Gastrocnemius medialis (tissue), 4 donors: ENCODE results near the gene ST6GALNAC6. TPM values are rescaled to one million over a fixed set of nuclear protein-coding genes. Genes with fewer than 3 reads are reported as not detected.

ENCODE experiments used
- ATAC-seq, 2 donors: fragments of 150-250 bp; one replicate each; pipeline ENCODE4 v1.9.1; 2016
- DNase-seq, 2 donors: peaks; one replicate each; pipeline ENCODE4 v3.0.0-alpha.2; 2019
- H3K27ac ChIP-seq, 4 donors: fragments of 200-600 bp; sonication (generic); 1 replicate in 1 of 4; 2 replicates in 3 of 4; pipeline ENCODE4 v1.5.1; 2016 to 2018; ENCODE audit warnings: mild to moderate bottlenecking in 2 of 4, moderate library complexity in 1 of 4
- H3K27me3 ChIP-seq, 3 donors: fragments of 200-600 bp; sonication (generic) in 2 of 3; 1 replicate in 1 of 3; 2 replicates in 2 of 3; pipeline versions ENCODE4 v1.5.1 to v1.6.0; 2016 to 2019; ENCODE audit warnings: mild to moderate bottlenecking in 1 of 3, moderate library complexity in 1 of 3
- H3K36me3 ChIP-seq, 2 donors: fragments of 200-600 bp; sonication (generic) in 1 of 2; one replicate each; pipeline ENCODE4 v1.5.1; 2017 to 2018
- H3K4me1 ChIP-seq, 2 donors: fragments of 200-600 bp; sonication (generic) in 1 of 2; one replicate each; pipeline ENCODE4 v1.5.1; 2016 to 2017; ENCODE audit warnings: mild to moderate bottlenecking in 2 of 2
- H3K4me3 ChIP-seq, 4 donors: fragments of 200-600 bp; sonication (generic) in 3 of 4; 1 replicate in 1 of 4; 2 replicates in 3 of 4; pipeline ENCODE4 v1.5.1; 2016 to 2019; ENCODE audit warnings: mild to moderate bottlenecking in 2 of 4
- H3K9me3 ChIP-seq, 3 donors: fragments of 200-600 bp; sonication (generic) in 2 of 3; 1 replicate in 1 of 3; 2 replicates in 2 of 3; pipeline ENCODE4 v1.5.1; 2016 to 2019
- CTCF ChIP-seq, 5 experiments: fragments of 450-650 bp in 3 of 5; fragments of 200-600 bp in 2 of 5; sonication (generic) in 2 of 5; IDR thresholded peaks in 4 of 5; conservative IDR thresholded peaks in 1 of 5; 1 replicate in 4 of 5; 2 replicates in 1 of 5; pipeline ENCODE4 v1.5.1; 2016 to 2019; ENCODE audit warnings: antibody characterized with exemption in 5 of 5, mild to moderate bottlenecking in 3 of 5, moderate library complexity in 3 of 5
- POLR2A ChIP-seq, 2 donors: fragments of 450-650 bp; IDR thresholded peaks; one replicate each; pipeline ENCODE4 v1.6.1; 2017; ENCODE audit warnings: antibody characterized with exemption in 2 of 2, mild to moderate bottlenecking in 2 of 2, moderate library complexity in 2 of 2
- in situ Hi-C, 4 donors: fragments of 200-750 bp; cut with MboI; loops; one replicate each; pipeline versions ENCODE4 v1.15.0 to v1.8.0; 2017; ENCODE audit warnings: low sequenced_read_pairs in 4 of 4
- intact Hi-C: fragments of 100-400 bp; cut with DNase I; formaldehyde crosslinking; loops from one replicate; pipeline ENCODE4 v1.15.1; 2023; ENCODE audit warnings: low total_unique reads
- total RNA-seq, 4 donors: library from RNA; depleted of rRNA; stranded (reverse); fragments of >200 nt; gene quantifications; one replicate each; pipeline versions ENCODE4 v1.1.0 to v1.2.3, GENCODE V29; 2016

Gene ST6GALNAC6
- total RNA-seq, 4 donors from 2014 or later, result 46.7 to 69.3 (median 56.9) TPM

DNA sequence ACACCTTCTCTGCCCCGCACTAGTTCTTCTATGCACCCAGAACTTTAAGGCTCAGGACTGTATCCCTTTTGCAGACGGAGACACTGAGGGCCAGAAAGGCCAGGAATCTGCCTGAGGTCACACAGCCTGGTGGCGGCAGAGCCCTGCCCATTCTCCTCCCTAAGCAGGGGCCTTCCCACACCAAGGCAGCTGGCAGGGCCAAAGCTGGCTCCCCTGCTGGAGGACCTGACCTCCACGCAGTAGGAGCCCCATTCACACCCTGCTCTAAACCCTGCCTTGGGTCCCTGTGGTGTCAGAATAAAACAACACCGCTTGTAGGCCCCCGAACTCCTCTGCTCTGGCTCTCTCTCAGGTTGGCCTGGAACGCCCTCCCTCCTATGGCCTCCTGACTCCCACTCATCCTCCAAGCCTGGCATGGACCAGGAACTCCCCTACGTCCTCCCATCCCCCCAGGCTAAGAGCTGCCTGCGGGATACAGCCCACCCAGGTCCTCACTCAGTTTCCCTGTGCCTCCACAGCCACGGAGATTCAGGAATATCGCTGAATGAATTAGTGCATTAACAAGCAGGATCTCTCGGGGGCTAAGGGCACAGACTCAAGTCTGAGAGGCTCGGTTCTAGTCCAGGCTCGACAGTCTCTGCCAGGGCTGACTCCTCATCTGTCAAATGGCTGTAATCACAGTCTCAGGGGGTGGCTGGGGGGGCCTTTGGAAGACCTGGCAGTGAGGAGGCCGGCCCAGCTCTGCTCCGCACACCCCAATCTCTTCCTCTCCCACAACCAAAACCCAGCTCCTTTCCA lies 2.8 kb downstream of the ST6GALNAC6 start:
- no peak for TF ChIP-seq POLR2A (IDR thresholded peaks at IDR 0.05)
- TF ChIP-seq CTCF (IDR thresholded peaks at IDR 0.05 in 4 of 5, conservative IDR thresholded peaks at IDR 0.05 in 1 of 5), result no peak
- Histone ChIP-seq H3K4me1 (peaks cover 22 to 35% of the 10 kb centered on the region in 2 donors), H3K27me3 (no peaks in the 10 kb centered on the region), H3K4me3 (peak overlapping the region; percentile 89 to 94 (median 90)), H3K27ac (peak overlapping the region; percentile 90 to 97 (median 93)), H3K9me3 (no peaks in the 10 kb centered on the region), H3K36me3 (peaks cover 0 to 44% of the 10 kb centered on the region in 2 donors)
- intact Hi-C loops (loop anchor here (1.0 to 5.0 kb wide), 3 partner anchors 19 to 444 kb away; partner anchors contain the start of genes AK1, LRSAM1, RPL12 and ST6GALNAC4), in situ Hi-C loops (no loop called here)
- DNase-seq, result no peak
- peak in 1 of 2 donors; percentile 3 for ATAC-seq

DNA sequence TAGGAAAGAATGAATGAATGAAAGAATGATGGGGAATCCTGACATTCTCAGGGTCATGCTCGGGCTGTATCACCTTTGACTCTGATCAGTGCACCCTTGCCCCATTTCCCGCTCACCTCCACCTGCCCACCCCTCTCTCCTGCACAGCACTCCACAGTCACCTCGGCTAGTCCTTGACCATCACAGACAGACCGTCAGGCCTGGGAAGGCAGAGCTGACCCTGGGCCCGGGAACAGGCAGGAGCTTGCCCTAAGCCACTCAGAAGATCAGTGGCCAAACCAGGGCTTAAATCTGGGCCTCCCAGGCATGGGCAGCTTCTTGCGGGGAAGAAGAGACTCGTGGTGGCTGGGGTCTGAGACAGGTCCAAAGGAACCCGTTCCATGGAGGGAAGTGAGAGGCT lies 3.6 kb downstream of the ST6GALNAC6 start:
- peaks cover 0 to 50% of the 10 kb centered on the region in 2 donors for H3K36me3 ChIP-seq
- in situ Hi-C loops (no loop called here), intact Hi-C loops (loop anchor here (5.0 kb wide), 1 partner anchor 444 kb away; the partner anchor contains the start of genes LRSAM1 and RPL12)
- DNase-seq (no peak), ATAC-seq (no peak)
- H3K27me3 ChIP-seq, result no peaks in the 10 kb centered on the region
- H3K4me3 ChIP-seq, result peak overlapping the region in 1 of 4 donors; percentile 90
- no peaks in the 10 kb centered on the region for H3K9me3 ChIP-seq
- peaks cover 22 to 35% of the 10 kb centered on the region in 2 donors for H3K4me1 ChIP-seq
- H3K27ac ChIP-seq, result peak overlapping the region; percentile 90 to 97 (median 93)
- no peak for TF ChIP-seq POLR2A (IDR thresholded peaks at IDR 0.05)
- TF ChIP-seq CTCF (IDR thresholded peaks at IDR 0.05 in 4 of 5, conservative IDR thresholded peaks at IDR 0.05 in 1 of 5), result no peak

DNA sequence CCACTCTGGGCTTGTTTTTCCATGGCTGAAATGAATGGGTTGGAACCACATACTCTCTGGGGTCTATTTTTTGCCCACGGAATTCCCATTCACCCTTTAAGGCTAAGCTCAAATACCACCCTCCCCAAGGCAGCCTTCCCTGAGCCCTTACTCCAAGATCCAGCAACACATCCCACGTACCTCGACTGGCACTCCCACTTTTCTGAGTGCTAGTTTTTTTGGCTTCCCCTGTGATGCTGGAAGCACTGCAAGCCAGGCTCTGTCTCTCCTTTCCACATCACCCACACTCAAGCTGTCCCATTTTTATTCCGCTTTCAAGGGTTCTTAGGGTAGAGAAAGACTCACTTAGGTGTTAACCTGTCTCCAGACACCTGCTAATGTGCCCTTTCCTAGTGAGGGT lies 6.0 kb downstream of the ST6GALNAC6 start:
- peaks cover 0 to 68% of the 10 kb centered on the region in 2 donors for H3K36me3 ChIP-seq
- in situ Hi-C loops (no loop called here), intact Hi-C loops (no loop called here)
- DNase-seq (no peak), ATAC-seq (no peak)
- H3K27ac ChIP-seq, result no peak overlapping the region
- no peaks in the 10 kb centered on the region for H3K9me3 ChIP-seq
- no peaks in the 10 kb centered on the region for H3K27me3 ChIP-seq
- no peak overlapping the region for H3K4me3 ChIP-seq
- peaks cover 15 to 27% of the 10 kb centered on the region in 2 donors for H3K4me1 ChIP-seq
- TF ChIP-seq POLR2A (IDR thresholded peaks at IDR 0.05) (no peak), CTCF (IDR thresholded peaks at IDR 0.05 in 4 of 5, conservative IDR thresholded peaks at IDR 0.05 in 1 of 5) (no peak)

- Histone ChIP-seq H3K27ac (no peak overlapping the region), H3K9me3 (no peaks in the 10 kb centered on the region), H3K4me1 (peaks cover 15 to 21% of the 10 kb centered on the region in 2 donors), H3K4me3 (no peak overlapping the region), H3K36me3 (peaks cover 0 to 71% of the 10 kb centered on the region in 2 donors), H3K27me3 (no peaks in the 10 kb centered on the region)
- intact Hi-C loops (no loop called here), in situ Hi-C loops (no loop called here)
- DNase-seq, result no peak
- ATAC-seq, result no peak
- TF ChIP-seq POLR2A (IDR thresholded peaks at IDR 0.05) (no peak), CTCF (IDR thresholded peaks at IDR 0.05 in 4 of 5, conservative IDR thresholded peaks at IDR 0.05 in 1 of 5) (no peak)
Observed at GRCh38 chr9:127892831-127893230, 6.6 kb downstream of the ST6GALNAC6 start.
